A549 (cell line): ENCODE measurements around the gene ST8SIA4.

Experiments used
- BHLHE40 ChIP-seq: IDR thresholded peaks from 2 replicates; pipeline ENCODE4 v1.6.1; 2012; ENCODE audit warnings: low read depth, low read length, inconsistent platforms
- CBX2 ChIP-seq: fragments of 200-600 bp; sonication (generic); IDR thresholded peaks from 2 replicates; pipeline ENCODE4 v1.6.1; 2016; ENCODE audit warnings: low read depth, mild to moderate bottlenecking, borderline replicate concordance
- MAFK ChIP-seq: fragments of 450-650 bp; IDR thresholded peaks from 2 replicates; pipeline ENCODE4 v1.6.1; 2014; ENCODE audit not compliant: partially characterized antibody
- POLR2A ChIP-seq: IDR thresholded peaks from 2 replicates; pipeline ENCODE4 v1.6.1; 2012; ENCODE audit warnings: mild to moderate bottlenecking, low read length
- RAD21 ChIP-seq, 2 experiments: fragments of >200 bp in 1 of 2; sonication (Bioruptor Twin) in 1 of 2; formaldehyde crosslinking in 1 of 2; IDR thresholded peaks in 1 of 2; conservative IDR thresholded peaks in 1 of 2; 2 replicates in 1 of 2; 3 replicates in 1 of 2; pipeline ENCODE4 v1.6.1; 2012 to 2018; ENCODE audit warnings: inconsistent platforms in 1 of 2
- RCOR1 ChIP-seq: fragments of 150-350 bp; IDR thresholded peaks from 2 replicates; pipeline ENCODE4 v1.6.1; 2014; ENCODE audit warnings: antibody characterized with exemption, low read length, low read depth
- RFX5 ChIP-seq: fragments of 450-650 bp; IDR thresholded peaks from 2 replicates; pipeline ENCODE4 v1.7.1; 2014; ENCODE audit warnings: antibody characterized with exemption, mild to moderate bottlenecking, moderate library complexity
- TP53 ChIP-seq: fragments of 250-450 bp; sonication (Bioruptor Pico); IDR thresholded peaks from 2 replicates; pipeline ENCODE4 v1.5.0; 2021; ENCODE audit warnings: mild to moderate bottlenecking, moderate library complexity
- TF ChIP-seq, protein P1 (sequence below): fragments of >200 bp; sonication (Bioruptor Twin); formaldehyde crosslinking; IDR thresholded peaks from 3 replicates; pipeline ENCODE4 v1.5.1; 2016
- TF ChIP-seq, protein P2 (sequence below): fragments of 250-450 bp; sonication (Bioruptor Pico); IDR thresholded peaks from 2 replicates; pipeline ENCODE4 v1.5.0; 2021; ENCODE audit warnings: mild to moderate bottlenecking, moderate library complexity, borderline replicate concordance
- TF ChIP-seq, protein P3 (sequence below): fragments of 450-650 bp; IDR thresholded peaks from 2 replicates; pipeline ENCODE4 v1.6.1; 2014; ENCODE audit warnings: antibody characterized with exemption
- TF ChIP-seq, protein P4 (sequence below): IDR thresholded peaks from 2 replicates; pipeline ENCODE4 v1.6.1; 2012; ENCODE audit warnings: low read depth, borderline replicate concordance
- TF ChIP-seq, protein P5 (sequence below): fragments of 150-350 bp; IDR thresholded peaks from 2 replicates; pipeline ENCODE4 v1.6.1; 2014; ENCODE audit warnings: low read depth, mild to moderate bottlenecking, low read length

DNA sequence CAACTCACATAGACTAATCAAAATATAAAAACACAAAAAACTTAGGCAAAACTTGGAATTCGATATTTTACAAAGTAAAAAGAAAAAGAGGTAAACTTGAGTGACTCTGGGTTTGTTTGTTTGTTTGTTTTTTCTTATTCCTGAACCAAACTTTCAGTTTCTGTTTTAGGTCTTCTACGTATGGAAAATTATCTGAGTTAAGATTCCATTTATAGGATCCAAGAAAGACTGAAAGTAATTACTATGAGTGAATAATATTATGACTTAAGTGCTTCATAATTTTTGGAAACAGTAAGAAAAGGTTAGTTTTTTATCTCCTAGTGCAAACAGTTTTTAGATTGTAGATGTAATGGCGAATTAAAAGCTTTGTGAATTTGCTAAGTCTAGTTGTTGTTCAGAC is 13.2 kb downstream of the ST8SIA4 start:
- TF ChIP-seq, protein P1, sequence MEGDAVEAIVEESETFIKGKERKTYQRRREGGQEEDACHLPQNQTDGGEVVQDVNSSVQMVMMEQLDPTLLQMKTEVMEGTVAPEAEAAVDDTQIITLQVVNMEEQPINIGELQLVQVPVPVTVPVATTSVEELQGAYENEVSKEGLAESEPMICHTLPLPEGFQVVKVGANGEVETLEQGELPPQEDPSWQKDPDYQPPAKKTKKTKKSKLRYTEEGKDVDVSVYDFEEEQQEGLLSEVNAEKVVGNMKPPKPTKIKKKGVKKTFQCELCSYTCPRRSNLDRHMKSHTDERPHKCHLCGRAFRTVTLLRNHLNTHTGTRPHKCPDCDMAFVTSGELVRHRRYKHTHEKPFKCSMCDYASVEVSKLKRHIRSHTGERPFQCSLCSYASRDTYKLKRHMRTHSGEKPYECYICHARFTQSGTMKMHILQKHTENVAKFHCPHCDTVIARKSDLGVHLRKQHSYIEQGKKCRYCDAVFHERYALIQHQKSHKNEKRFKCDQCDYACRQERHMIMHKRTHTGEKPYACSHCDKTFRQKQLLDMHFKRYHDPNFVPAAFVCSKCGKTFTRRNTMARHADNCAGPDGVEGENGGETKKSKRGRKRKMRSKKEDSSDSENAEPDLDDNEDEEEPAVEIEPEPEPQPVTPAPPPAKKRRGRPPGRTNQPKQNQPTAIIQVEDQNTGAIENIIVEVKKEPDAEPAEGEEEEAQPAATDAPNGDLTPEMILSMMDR: no peak
- TF ChIP-seq, protein P2, sequence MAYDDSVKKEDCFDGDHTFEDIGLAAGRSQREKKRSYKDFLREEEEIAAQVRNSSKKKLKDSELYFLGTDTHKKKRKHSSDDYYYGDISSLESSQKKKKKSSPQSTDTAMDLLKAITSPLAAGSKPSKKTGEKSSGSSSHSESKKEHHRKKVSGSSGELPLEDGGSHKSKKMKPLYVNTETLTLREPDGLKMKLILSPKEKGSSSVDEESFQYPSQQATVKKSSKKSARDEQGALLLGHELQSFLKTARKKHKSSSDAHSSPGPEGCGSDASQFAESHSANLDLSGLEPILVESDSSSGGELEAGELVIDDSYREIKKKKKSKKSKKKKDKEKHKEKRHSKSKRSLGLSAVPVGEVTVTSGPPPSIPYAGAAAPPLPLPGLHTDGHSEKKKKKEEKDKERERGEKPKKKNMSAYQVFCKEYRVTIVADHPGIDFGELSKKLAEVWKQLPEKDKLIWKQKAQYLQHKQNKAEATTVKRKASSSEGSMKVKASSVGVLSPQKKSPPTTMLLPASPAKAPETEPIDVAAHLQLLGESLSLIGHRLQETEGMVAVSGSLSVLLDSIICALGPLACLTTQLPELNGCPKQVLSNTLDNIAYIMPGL (CRISPR knock-in tag): no peak
- TF ChIP-seq POLR2A (no peak), RFX5 (no peak), CBX2 (no peak), RCOR1 (no peak), BHLHE40 (no peak), TP53 (CRISPR knock-in tag) (no peak), MAFK (no peak), RAD21 (conservative IDR thresholded peaks at IDR 0.05 in 1 of 2, IDR thresholded peaks at IDR 0.05 in 1 of 2) (no peak)
- TF ChIP-seq, protein P3, sequence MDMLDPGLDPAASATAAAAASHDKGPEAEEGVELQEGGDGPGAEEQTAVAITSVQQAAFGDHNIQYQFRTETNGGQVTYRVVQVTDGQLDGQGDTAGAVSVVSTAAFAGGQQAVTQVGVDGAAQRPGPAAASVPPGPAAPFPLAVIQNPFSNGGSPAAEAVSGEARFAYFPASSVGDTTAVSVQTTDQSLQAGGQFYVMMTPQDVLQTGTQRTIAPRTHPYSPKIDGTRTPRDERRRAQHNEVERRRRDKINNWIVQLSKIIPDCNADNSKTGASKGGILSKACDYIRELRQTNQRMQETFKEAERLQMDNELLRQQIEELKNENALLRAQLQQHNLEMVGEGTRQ: no peak
- TF ChIP-seq, protein P4, sequence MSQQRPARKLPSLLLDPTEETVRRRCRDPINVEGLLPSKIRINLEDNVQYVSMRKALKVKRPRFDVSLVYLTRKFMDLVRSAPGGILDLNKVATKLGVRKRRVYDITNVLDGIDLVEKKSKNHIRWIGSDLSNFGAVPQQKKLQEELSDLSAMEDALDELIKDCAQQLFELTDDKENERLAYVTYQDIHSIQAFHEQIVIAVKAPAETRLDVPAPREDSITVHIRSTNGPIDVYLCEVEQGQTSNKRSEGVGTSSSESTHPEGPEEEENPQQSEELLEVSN: no peak
- TF ChIP-seq, protein P5, sequence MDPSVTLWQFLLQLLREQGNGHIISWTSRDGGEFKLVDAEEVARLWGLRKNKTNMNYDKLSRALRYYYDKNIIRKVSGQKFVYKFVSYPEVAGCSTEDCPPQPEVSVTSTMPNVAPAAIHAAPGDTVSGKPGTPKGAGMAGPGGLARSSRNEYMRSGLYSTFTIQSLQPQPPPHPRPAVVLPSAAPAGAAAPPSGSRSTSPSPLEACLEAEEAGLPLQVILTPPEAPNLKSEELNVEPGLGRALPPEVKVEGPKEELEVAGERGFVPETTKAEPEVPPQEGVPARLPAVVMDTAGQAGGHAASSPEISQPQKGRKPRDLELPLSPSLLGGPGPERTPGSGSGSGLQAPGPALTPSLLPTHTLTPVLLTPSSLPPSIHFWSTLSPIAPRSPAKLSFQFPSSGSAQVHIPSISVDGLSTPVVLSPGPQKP: no peak
